Activated T-cell treated with anti-CD3 and anti-CD28 coated beads, Interleukin-2, amount 50 U/mL, for 1 hour (primary cell): ENCODE data around the gene ZNF121.
A peak's percentile ranks its signal among the peaks of the same experiment; 100 is the strongest.
"Not testable (repeated sequence)": the region's sequence is repeated elsewhere in the genome, so short reads cannot be mapped to it uniquely, and the experiment has no call there.

Experiments
- DNase-seq: peaks from one replicate; pipeline ENCODE4 v3.0.0-alpha.2; 2020

The ZNF121 gene

GRCh38 chr19:9584073-9584833 is at the start of gene ZNF121:
ZNF121 (minus strand) TSS chr19:9584504; CDS start chr19:9568097, 16,407 bp downstream.
- DNase-seq: peak; percentile 80

DNA sequence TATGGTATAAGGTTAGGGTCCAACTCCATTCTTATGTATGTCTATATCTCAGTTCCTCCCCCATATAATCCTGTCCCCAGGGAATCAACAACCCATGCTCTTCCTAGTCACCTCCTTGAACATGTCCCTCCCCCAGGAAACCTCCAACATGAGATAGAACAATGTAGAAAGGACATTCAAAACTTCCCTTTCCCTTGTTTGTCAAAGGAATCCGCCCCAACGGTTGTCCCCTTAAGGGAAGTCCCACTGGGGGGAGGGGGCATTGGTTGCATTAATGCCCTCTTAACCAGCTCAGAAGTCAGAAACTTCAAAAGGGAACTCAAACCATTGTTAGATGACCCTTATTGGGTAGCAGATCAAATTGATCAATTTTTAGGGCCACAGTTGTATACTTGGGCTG is 43.6 kb upstream of the ZNF121 start:
- no peak for DNase-seq

- no peak for DNase-seq
These were observed 38.2 kb upstream of the ZNF121 start for GRCh38 chr19:9622531-9622930.

DNA sequence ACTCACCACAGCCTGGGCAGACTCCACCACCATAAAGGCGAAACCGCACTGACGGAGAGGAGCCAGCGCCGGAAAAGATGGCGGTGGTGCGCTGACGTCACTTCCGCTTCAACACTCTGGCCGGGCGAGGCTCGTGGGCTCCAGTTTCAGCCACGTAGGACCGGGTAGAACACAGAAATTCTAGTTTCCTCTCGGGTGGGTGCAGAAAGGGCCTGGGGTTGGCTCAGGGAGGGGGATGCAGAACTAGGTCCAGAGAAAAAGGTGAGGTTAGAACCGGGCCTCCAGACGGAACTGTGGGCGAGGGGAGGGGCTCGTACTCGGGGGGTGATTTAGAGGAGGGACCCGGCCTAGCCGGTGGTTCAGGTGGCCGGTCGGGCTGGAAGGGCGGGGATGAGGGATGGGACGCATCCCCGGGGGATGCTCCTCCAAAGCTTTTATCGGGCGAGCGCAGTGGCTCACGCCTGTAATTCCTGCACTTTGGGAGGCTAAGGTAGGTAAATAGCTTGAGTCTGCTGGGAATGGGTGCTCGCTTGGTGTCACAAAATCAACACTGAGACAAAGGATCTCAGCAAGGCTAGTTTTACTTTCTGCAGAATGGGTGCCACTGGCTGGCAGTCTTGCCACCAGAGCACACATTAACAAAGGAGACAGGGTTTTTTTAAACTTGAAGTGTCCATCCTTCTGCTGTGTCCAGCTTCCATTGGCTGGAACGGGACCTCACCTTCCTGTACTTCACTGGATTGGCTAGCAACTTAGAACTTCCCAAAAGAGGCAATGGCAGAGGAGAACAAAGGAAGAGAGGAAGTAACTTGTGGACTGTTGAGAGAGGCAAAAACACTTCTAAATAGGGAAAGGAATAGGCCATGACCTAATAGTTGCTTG is 37.1 kb upstream of the ZNF121 start, which contains the start of gene ZNF561:
TSS of gene ZNF561 (minus strand) at position 77 of the 882 bp plus-strand sequence. CDS start 1,776 bp downstream, outside the sequence.
- DNase-seq: peak; percentile 88

DNA sequence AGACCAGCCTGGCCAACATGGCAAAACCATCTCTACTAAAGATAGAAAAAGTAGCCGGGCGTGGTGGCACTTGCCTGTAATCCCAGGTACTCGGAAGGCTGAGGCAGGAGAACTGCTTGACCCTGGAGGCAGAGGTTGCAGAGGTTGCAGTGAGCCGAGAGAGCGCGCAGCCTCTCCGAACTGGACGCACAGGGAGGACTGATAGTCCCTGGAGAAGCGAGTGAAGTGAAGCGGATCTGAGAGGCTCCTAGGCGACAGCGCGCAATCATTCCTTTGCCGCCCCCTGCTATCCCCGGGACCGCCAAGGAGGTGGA is 36.5 kb upstream of the ZNF121 start:
- DNase-seq: no peak

DNA sequence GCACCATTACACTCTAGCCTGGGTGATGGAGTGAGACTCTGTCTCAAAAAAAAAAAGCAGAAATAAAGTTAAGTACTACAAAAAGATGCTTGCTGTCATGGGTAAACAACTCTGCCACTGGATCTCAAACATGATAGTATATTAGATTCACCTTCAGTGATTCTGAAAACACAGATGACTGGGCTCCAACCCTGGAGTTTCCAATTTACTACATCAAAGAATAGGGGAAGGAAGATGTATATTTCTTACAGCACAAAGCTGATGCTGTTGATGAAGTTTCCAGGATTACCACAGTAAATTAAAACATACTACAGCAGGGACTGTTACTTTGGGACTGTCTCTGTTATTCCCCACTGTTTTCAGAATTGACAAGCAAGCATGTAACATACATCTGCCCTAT is 31.5 kb upstream of the ZNF121 start:
- no peak for DNase-seq

DNA sequence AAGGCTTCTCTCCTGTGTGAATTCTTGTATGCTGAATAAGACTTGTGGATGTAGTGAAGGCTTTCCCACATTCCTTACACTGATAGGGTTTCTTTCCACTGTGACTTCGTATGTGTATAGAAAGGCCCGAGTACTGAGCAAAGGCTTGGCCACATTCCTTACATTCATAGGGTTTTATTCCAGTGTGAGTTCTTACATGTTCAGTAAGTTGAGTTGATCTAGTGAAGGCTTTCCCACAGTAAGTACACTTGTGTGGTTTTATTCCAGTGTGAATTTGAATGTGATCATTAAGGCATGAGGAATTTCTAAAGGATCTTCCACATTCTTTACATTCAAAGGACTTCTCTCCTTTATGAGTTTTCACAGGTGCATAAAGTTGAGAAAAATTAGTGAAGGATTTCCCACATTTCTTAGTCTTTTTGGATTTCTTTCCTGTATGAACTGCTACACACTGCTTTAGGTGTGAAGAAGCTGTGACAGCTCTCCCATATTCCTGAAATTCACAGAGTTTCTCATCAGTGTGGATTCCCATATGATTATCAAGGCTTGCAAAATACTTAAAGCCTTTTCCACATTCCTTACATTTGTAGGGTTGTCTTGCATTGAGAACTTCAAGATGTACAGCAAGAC is 26.3 kb upstream of the ZNF121 start:
- no peak for DNase-seq

DNA sequence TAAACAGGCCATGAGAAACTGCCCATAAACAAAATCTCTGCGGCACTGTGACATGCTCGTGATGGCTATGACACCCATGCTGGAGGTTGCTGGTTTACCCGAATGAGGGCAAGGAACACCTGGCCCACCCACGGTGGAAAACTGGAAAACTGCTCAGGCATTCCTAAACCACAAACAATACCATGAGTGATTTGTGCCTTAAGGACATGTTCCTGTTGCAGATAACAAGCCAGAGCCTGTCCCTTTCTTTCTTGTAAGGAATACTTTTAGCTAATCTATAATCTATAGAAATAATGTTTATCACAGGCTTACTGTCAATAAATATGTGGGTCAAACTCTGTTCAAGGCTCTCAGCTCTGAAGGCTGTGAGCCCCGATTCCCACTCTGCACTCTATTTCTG is 24.6 kb upstream of the ZNF121 start:
- no peak for DNase-seq

- no peak for DNase-seq
These were observed 12.7 kb upstream of the ZNF121 start for GRCh38 chr19:9597027-9597426.

DNA sequence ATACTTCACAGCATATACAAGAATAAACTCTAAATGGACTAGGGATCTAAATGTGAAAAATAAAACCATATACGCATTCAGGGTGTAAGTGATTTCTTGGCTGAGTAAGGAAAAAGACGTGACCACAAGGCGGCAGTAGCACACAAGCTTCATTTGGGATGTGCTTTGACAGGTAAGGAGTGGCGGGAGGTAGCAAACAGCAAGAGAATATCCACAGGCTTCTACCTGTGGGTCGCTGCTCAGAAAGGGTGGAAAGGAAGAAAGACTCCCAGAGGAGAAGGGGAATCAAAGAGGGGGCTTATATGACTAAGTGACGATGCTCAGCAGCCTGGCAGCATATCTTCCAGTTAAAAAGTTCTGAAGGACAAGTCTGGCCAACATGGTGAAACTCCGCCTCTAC is 2.5 kb upstream of the ZNF121 start:
- DNase-seq: peak; percentile 77

DNA sequence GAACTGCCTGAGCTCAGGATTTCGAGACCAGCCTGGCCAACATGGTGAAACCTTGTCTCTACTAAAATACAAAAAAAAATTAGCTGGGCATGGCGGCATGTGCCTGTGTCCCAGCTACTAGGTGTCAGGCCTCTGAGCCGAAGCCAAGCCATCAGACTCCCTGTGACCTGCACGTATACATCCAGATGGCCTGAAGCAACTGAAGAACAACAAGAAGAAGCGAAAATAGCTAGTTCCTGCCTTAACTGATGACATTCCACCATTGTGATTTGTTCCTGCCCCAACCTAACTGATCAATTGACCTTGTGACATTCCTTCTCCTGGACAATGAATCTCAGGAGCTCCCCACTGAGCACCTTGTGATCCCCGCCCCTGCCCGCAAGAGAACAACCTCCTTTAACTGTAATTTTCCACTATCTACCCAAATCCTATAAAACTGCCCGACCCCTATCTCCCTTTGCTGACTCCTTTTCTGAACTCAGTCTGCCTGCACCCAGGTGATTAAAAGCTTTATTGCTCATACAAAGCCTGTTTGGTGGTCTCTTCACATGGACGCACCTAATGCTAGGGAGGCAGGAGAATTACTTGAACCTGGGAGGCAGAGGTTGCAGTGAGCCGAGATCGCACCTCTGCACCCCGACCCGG is 2.1 kb downstream of the ZNF121 start:
- not testable (repeated sequence) for DNase-seq

- no peak for DNase-seq
These were observed 3.6 kb downstream of the ZNF121 start for GRCh38 chr19:9580728-9581127.

GRCh38 chr19:9570255-9570654 is 14.0 kb downstream of the ZNF121 start:
- no peak for DNase-seq

- no peak for DNase-seq
These were observed 17.6 kb downstream of the ZNF121 start for GRCh38 chr19:9566729-9567128.

- DNase-seq: no peak
These were observed 18.2 kb downstream of the ZNF121 start for GRCh38 chr19:9565900-9566705.

- no peak for DNase-seq
These were observed 31.6 kb downstream of the ZNF121 start for GRCh38 chr19:9552536-9553274.

- DNase-seq: no peak
These were observed 36.4 kb downstream of the ZNF121 start for GRCh38 chr19:9547870-9548269.

DNA sequence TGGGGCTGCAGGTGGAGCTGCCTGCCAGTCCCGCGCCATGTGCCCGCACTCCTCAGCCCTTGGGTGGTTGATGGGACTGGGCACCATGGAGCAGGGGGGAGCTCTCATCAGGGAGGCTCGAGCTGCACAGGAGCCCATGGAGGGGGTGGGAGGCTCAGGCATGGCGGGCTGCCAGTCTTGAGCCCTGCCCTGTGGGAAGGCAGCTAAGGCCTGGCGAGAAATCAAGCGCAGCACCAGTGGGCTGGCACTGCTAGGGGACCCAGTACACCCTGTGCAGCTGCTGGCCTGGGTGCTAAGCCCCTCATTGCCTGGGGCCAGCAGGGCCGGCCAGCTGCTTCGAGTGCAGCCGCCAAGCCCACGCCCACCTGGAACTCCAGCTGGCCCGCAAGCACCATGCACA is 43.0 kb downstream of the ZNF121 start:
- not testable (repeated sequence) for DNase-seq

DNA sequence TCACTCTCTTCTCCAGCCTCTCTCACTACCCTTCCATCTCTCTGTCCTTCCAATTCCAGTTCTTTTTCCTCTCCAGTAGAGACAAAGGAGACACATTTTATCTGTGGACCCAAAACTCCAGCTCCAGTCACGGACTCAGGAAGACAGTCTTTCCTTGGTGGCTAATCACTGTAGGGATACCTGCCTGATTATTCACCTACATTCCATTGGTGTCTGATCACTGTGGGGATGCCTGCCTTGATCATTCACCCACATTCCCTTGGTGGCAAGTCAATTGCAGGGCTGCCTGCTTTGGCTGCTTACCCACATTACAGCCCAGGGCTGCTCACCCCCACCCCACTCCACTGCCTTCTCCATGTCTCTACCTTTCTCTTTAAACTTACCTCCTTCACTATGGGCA is 44.4 kb downstream of the ZNF121 start:
- DNase-seq: not testable (repeated sequence)

GRCh38 chr19:9539201-9539600 is 45.1 kb downstream of the ZNF121 start:
- DNase-seq: not testable (repeated sequence)
